H1 (cell line): ENCODE results near the gene SHC3. TPM values are rescaled to one million over a fixed set of nuclear protein-coding genes. Genes with fewer than 3 reads are reported as not detected.

ENCODE experiments used
- CTCF ChIA-PET: fragments of 300-600 bp; sonication (Branson Sonifier 250); formaldehyde crosslinking; loops from one replicate; lab custom pipeline; 2021; ENCODE audit not compliant: partially characterized antibody; lab: Charles Lee
- POLR2A ChIA-PET: fragments of 300-600 bp; sonication (Branson Sonifier 250); formaldehyde crosslinking; loops from one replicate; lab custom pipeline; 2021; ENCODE audit warnings: inconsistent platforms; ENCODE audit not compliant: partially characterized antibody; lab: Charles Lee
- DNase-seq, 2 experiments: peaks; one replicate each; pipeline versions ENCODE4 v3.0.0 to v3.0.0-alpha.2; 2010 to 2022; ENCODE audit warnings: low spot score in 2 of 2, low read depth in 1 of 2, mixed read lengths in 1 of 2
- FAIRE-seq: peaks from 2 replicates; lab custom pipeline; 2011; peaks lifted over from hg19 to GRCh38; lab: Jason Lieb, UNC
- H2AFZ ChIP-seq: 2 replicates; pipeline ENCODE4 v1.8.1; 2012; ENCODE audit warnings: low read length, inconsistent platforms
- H2AK5ac ChIP-seq: 2 replicates; pipeline ENCODE4 v1.6.1; 2013; ENCODE audit warnings: low read depth, low read length
- H2BK120ac ChIP-seq: replicated peaks from 2 replicates; pipeline ENCODE3; 2013; ENCODE audit warnings: low read depth, low read length, inconsistent platforms
- H2BK12ac ChIP-seq: 2 replicates; pipeline ENCODE4 v1.6.1; 2013; ENCODE audit warnings: low read depth, low read length
- H2BK15ac ChIP-seq: 2 replicates; pipeline ENCODE4 v1.6.1; 2013; ENCODE audit warnings: low read length
- H2BK20ac ChIP-seq: 2 replicates; pipeline ENCODE4 v1.6.1; 2013; ENCODE audit warnings: low read length
- H2BK5ac ChIP-seq: 2 replicates; pipeline ENCODE4 v1.6.1; 2013; ENCODE audit warnings: low read depth, low read length
- H3K14ac ChIP-seq: 2 replicates; pipeline ENCODE4 v1.6.1; 2013; ENCODE audit warnings: inconsistent platforms; ENCODE audit not compliant: insufficient read length
- H3K18ac ChIP-seq: 2 replicates; pipeline ENCODE4 v1.6.1; 2013; ENCODE audit warnings: low read length; ENCODE audit errors: extremely low read depth
- H3K23ac ChIP-seq: 2 replicates; pipeline ENCODE4 v1.6.1; 2013; ENCODE audit warnings: inconsistent platforms; ENCODE audit not compliant: insufficient read length
- H3K23me2 ChIP-seq: 2 replicates; pipeline ENCODE4 v1.6.1; 2013; ENCODE audit warnings: low read depth, low read length
- H3K27ac ChIP-seq: 2 replicates; pipeline ENCODE4 v1.6.1; 2011; ENCODE audit warnings: low read depth, low read length, inconsistent platforms
- H3K27me3 ChIP-seq, 4 experiments: replicated peaks in 1 of 4; 1 replicate in 1 of 4; 2 replicates in 3 of 4; pipeline versions ENCODE4 v1.6.1 to v1.8.1; 2011 to 2013; ENCODE audit warnings: low read length in 3 of 4, mild to moderate bottlenecking in 3 of 4, inconsistent platforms in 2 of 4, mixed read lengths in 2 of 4, moderate library complexity in 1 of 4; ENCODE audit not compliant: control insufficient read depth in 3 of 4, insufficient read depth in 3 of 4; ENCODE audit errors: extremely low read depth in 1 of 4
- H3K36me3 ChIP-seq, 4 experiments: 2 replicates each; pipeline versions ENCODE4 v1.6.1 to v1.8.1; 2011 to 2013; ENCODE audit warnings: mild to moderate bottlenecking in 4 of 4, low read length in 3 of 4, moderate library complexity in 2 of 4, control low read depth in 1 of 4, inconsistent platforms in 1 of 4; ENCODE audit not compliant: insufficient read depth in 4 of 4, control insufficient read depth in 2 of 4
- H3K4ac ChIP-seq: replicated peaks from 2 replicates; pipeline ENCODE3; 2013; ENCODE audit warnings: low read length, low read depth, mixed read lengths, inconsistent platforms; ENCODE audit not compliant: insufficient read length
- H3K4me1 ChIP-seq, 4 experiments: replicated peaks in 1 of 4; 1 replicate in 1 of 4; 2 replicates in 3 of 4; pipeline versions ENCODE4 v1.6.1 to v1.8.1; 2011 to 2013; ENCODE audit warnings: low read length in 3 of 4, inconsistent platforms in 2 of 4, mixed read lengths in 1 of 4; ENCODE audit not compliant: insufficient read depth in 4 of 4, control insufficient read depth in 3 of 4
- H3K4me2 ChIP-seq, 2 experiments: 2 replicates each; pipeline versions ENCODE4 v1.6.1 to v1.8.1; 2011 to 2013; ENCODE audit warnings: low read depth in 2 of 2, low read length in 2 of 2, control low read depth in 1 of 2, inconsistent platforms in 1 of 2, mild to moderate bottlenecking in 1 of 2; ENCODE audit not compliant: insufficient read depth in 1 of 2
- H3K4me3 ChIP-seq, 4 experiments: fragments of 200-600, 300-600 bp in 1 of 4; sonication (generic), shearing (Covaris generic), sonication (Bioruptor Twin) in 1 of 4; 2 replicates each; pipeline versions ENCODE4 v1.5.1 to v1.8.1; 2011 to 2016; ENCODE audit warnings: low read length in 4 of 4, low read depth in 3 of 4, control low read depth in 2 of 4, inconsistent platforms in 2 of 4, mild to moderate bottlenecking in 2 of 4, mixed read lengths in 1 of 4, moderate library complexity in 1 of 4; ENCODE audit not compliant: insufficient read depth in 2 of 4; ENCODE audit errors: extremely low read depth in 1 of 4
- H3K56ac ChIP-seq: replicated peaks from 2 replicates; pipeline ENCODE3; 2013; ENCODE audit warnings: low read depth, mild to moderate bottlenecking, mixed read lengths, low read length, inconsistent platforms; ENCODE audit not compliant: insufficient read length
- H3K79me1 ChIP-seq: 2 replicates; pipeline ENCODE4 v1.6.1; 2013; ENCODE audit warnings: low read depth, low read length, control low read depth
- H3K79me2 ChIP-seq, 2 experiments: 2 replicates each; pipeline versions ENCODE4 v1.6.1 to v1.8.1; 2012 to 2013; ENCODE audit warnings: low read length in 2 of 2, mild to moderate bottlenecking in 2 of 2, inconsistent platforms in 1 of 2; ENCODE audit not compliant: insufficient read depth in 2 of 2, control insufficient read depth in 1 of 2
- H3K9ac ChIP-seq, 4 experiments: replicated peaks in 1 of 4; 1 replicate in 1 of 4; 2 replicates in 3 of 4; pipeline versions ENCODE4 v1.6.1 to v1.8.1; 2011 to 2013; ENCODE audit warnings: low read depth in 3 of 4, low read length in 3 of 4, control low read depth in 2 of 4, mild to moderate bottlenecking in 2 of 4, moderate library complexity in 2 of 4, inconsistent platforms in 1 of 4; ENCODE audit errors: extremely low read depth in 1 of 4
- H3K9me3 ChIP-seq, 2 experiments: 2 replicates each; pipeline versions ENCODE4 v1.6.1 to v1.8.1; 2012 to 2013; ENCODE audit warnings: mild to moderate bottlenecking in 2 of 2, moderate library complexity in 2 of 2, control low read depth in 1 of 2, inconsistent platforms in 1 of 2, low read depth in 1 of 2, low read length in 1 of 2, mixed read lengths in 1 of 2; ENCODE audit not compliant: insufficient read depth in 2 of 2
- H4K20me1 ChIP-seq, 2 experiments: replicated peaks in 1 of 2; 2 replicates each; pipeline versions ENCODE3 to v1.8.1; 2011 to 2013; ENCODE audit warnings: inconsistent platforms in 2 of 2, low read length in 2 of 2, mild to moderate bottlenecking in 1 of 2; ENCODE audit not compliant: insufficient read depth in 2 of 2, control insufficient read depth in 1 of 2
- H4K5ac ChIP-seq: 2 replicates; pipeline ENCODE4 v1.6.1; 2013; ENCODE audit warnings: low read length, low read depth, mixed read lengths, inconsistent platforms; ENCODE audit not compliant: insufficient read length
- H4K8ac ChIP-seq: 2 replicates; pipeline ENCODE4 v1.8.0; 2013; ENCODE audit warnings: mild to moderate bottlenecking, moderate library complexity, low read length, inconsistent platforms; ENCODE audit not compliant: insufficient read depth; ENCODE audit errors: extremely low read depth
- H4K91ac ChIP-seq: replicated peaks from 2 replicates; pipeline ENCODE3; 2013; ENCODE audit warnings: low read length, mixed read lengths, inconsistent platforms; ENCODE audit not compliant: insufficient read length
- BCL11A ChIP-seq, 2 experiments: IDR thresholded peaks; one replicate each; pipeline ENCODE4 v1.6.1; 2011; ENCODE audit warnings: low read depth in 2 of 2, low read length in 2 of 2, mild to moderate bottlenecking in 2 of 2
- CREB1 ChIP-seq: IDR thresholded peaks from 2 replicates; pipeline ENCODE4 v1.6.1; 2012; ENCODE audit warnings: inconsistent platforms
- EGR1 ChIP-seq: IDR thresholded peaks from 2 replicates; pipeline ENCODE4 v1.6.1; 2011; ENCODE audit warnings: low read depth, low read length, borderline replicate concordance
- FOSL1 ChIP-seq: IDR thresholded peaks from 2 replicates; pipeline ENCODE4 v1.6.1; 2011; ENCODE audit warnings: mild to moderate bottlenecking, low read depth, low read length, moderate library complexity; ENCODE audit not compliant: insufficient read depth
- KDM5A ChIP-seq: fragments of 200-600 bp; IDR thresholded peaks from 2 replicates; pipeline ENCODE4 v1.7.1; 2012; ENCODE audit warnings: mild to moderate bottlenecking, low read length, inconsistent platforms, mixed read lengths
- NRF1 ChIP-seq: IDR thresholded peaks from 2 replicates; pipeline ENCODE4 v1.6.1; 2011; ENCODE audit warnings: mild to moderate bottlenecking, low read depth, low read length, improper control_type of control experiment
- RFX5 ChIP-seq: IDR thresholded peaks from 2 replicates; pipeline ENCODE4 v1.6.1; 2011; ENCODE audit warnings: low read depth, low read length, improper control_type of control experiment, borderline replicate concordance
- WGBS, 2 experiments: shearing (Covaris generic) in 1 of 2; methylation state at CpG; one replicate each; pipeline versions ENCODE4 v1.1.6 to v1.1.7; 2013 to 2015; ENCODE audit warnings: low lambda C conversion rate in 2 of 2, mixed read lengths in 2 of 2, inconsistent platforms in 1 of 2, low coverage in 1 of 2, missing lambda C conversion rate in 1 of 2; ENCODE audit not compliant: insufficient replicate concordance in 2 of 2, insufficient coverage in 1 of 2, insufficient read length in 1 of 2; ENCODE audit errors: extremely low coverage in 1 of 2, missing lambda C conversion rate in 1 of 2; 5-methylcytosine and 5-hydroxymethylcytosine counted together
- polyA plus RNA-seq, 7 experiments: library from polyadenylated mRNA; depleted of rRNA in 3 of 7; stranded (reverse) in 5 of 7; unstranded in 2 of 7; fragments of >200 nt in 5 of 7; fragments of 200-250 nt in 2 of 7; gene quantifications; 1 replicate in 5 of 7; 2 replicates in 1 of 7; 4 replicates in 1 of 7; pipeline versions ENCODE4 v1.2.1 to v1.2.3, GENCODE V29; 2011 to 2013; ENCODE audit warnings: missing spikeins in 2 of 7, mixed read lengths in 2 of 7
- total RNA-seq: library from RNA; stranded (reverse); fragmentation: NEBNext Ultra II Directional; extraction: Animal tissue kit (Norgen Biotek cat#: 25700); gene quantifications from 2 replicates; pipeline ENCODE4 v1.2.1, GENCODE V29; 2021

Gene SHC3
- total and polyA plus RNA-seq, 2 of the 8 experiments (the other 6 are each of a cell fraction or from before 2014, with no cell fraction given): 1.4 to 7.1 TPM

DNA sequence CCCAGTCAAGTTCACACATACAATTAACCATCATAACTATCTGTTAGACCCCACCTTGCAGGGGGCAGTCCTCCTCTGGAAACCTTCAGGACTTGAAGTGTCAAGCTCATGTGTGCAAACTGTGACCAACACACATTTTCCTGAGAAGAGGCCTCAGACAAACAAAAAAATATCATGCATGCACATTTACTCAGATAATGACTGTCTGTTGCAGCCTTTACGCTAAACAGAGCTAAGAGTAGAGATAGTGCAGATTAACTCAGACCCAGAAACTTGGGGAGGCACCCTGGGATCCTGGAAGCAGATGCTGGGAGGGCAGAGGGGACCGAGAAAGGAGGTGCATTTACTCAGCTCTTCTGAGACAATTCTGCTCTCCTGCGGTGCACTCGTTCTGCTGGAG lies 191.0 kb downstream of the SHC3 start:
- Histone ChIP-seq H2BK120ac (no peak overlapping the region), H2BK12ac (no peak overlapping the region; the same call in 1 of the 2 replicates), H4K91ac (no peak overlapping the region), H2AFZ (no peak overlapping the region), H2BK5ac (no peak overlapping the region), H3K36me3 (no peaks in the 10 kb centered on the region), H3K4ac (no peak overlapping the region), H3K18ac (no peak overlapping the region), H3K79me2 (no peaks in the 10 kb centered on the region), H4K5ac (no peak overlapping the region), H2BK15ac (no peak overlapping the region), H3K9ac (no peak overlapping the region), H3K27ac (no peak overlapping the region), H3K23ac (no peak overlapping the region), H4K20me1 (peaks cover 0 to 3% of the 10 kb centered on the region in 2 experiments), H3K4me3 (no peak overlapping the region), H2AK5ac (no peak overlapping the region), H3K14ac (no peak overlapping the region), H4K8ac (no peak overlapping the region), H3K9me3 (no peaks in the 10 kb centered on the region), H3K27me3 (peaks cover 0 to 4% (median 1%) of the 10 kb centered on the region in 4 experiments; a peak in 2 of 7 replicates), H3K4me1 (peaks cover 5 to 14% (median 12%) of the 10 kb centered on the region in 4 experiments), H3K4me2 (no peak overlapping the region), H3K23me2 (peaks cover 12% of the 10 kb centered on the region), H3K79me1 (no peaks in the 10 kb centered on the region), H3K56ac (no peak overlapping the region), H2BK20ac (no peak overlapping the region)
- ChIA-PET CTCF (interaction anchor here (0.8 to 1.0 kb wide), 3 partner anchors 108 to 327 kb away, joined by 3 to 4 read pairs (median 3); no protein-coding TSS in a partner anchor), POLR2A (interaction anchor here (0.6 to 1.2 kb wide), 2 partner anchors 10 to 1157 kb away, joined by 3 read pairs; no protein-coding TSS in a partner anchor)
- no peak for FAIRE-seq
- WGBS, 2 experiments: 81% methylated on average over 4 of the region's 4 CpGs; no CpG with 5 or more reads in 1 of the 2 experiments
- no peak for TF ChIP-seq BCL11A (IDR thresholded peaks at IDR 0.05; ENCODE audit: low read depth in 2 of 2, low read length in 2 of 2)
- no peak for TF ChIP-seq RFX5
- TF ChIP-seq EGR1: no peak
- TF ChIP-seq CREB1: no peak
- TF ChIP-seq FOSL1: no peak
- no peak for TF ChIP-seq NRF1
- no peak for TF ChIP-seq KDM5A
- no peak for DNase-seq
